Fibroblast of lung (primary cell): ENCODE results near the gene NKTR.

Experiments
- EZH2 ChIP-seq: IDR thresholded peaks from 2 replicates; pipeline ENCODE4 v1.5.1; 2012; ENCODE audit warnings: low read length, control low read depth, mild to moderate bottlenecking; ENCODE audit errors: missing control alignments
- TF ChIP-seq, protein P1 (sequence below), 2 donors: IDR thresholded peaks in 1 of 2; conservative IDR thresholded peaks in 1 of 2; 1 replicate in 1 of 2; 2 replicates in 1 of 2; pipeline ENCODE4 v1.5.1; 2011 to 2012; ENCODE audit warnings: low read length in 2 of 2, control low read depth in 1 of 2, inconsistent platforms in 1 of 2, low read depth in 1 of 2, mild to moderate bottlenecking in 1 of 2

- no peak for TF ChIP-seq EZH2
- TF ChIP-seq, protein P1, sequence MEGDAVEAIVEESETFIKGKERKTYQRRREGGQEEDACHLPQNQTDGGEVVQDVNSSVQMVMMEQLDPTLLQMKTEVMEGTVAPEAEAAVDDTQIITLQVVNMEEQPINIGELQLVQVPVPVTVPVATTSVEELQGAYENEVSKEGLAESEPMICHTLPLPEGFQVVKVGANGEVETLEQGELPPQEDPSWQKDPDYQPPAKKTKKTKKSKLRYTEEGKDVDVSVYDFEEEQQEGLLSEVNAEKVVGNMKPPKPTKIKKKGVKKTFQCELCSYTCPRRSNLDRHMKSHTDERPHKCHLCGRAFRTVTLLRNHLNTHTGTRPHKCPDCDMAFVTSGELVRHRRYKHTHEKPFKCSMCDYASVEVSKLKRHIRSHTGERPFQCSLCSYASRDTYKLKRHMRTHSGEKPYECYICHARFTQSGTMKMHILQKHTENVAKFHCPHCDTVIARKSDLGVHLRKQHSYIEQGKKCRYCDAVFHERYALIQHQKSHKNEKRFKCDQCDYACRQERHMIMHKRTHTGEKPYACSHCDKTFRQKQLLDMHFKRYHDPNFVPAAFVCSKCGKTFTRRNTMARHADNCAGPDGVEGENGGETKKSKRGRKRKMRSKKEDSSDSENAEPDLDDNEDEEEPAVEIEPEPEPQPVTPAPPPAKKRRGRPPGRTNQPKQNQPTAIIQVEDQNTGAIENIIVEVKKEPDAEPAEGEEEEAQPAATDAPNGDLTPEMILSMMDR (conservative IDR thresholded peaks at IDR 0.05 in 1 of 2, IDR thresholded peaks at IDR 0.05 in 1 of 2; ENCODE audit: low read depth in 1 of 2, low read length in 2 of 2): no peak
Observed at GRCh38 chr3:42690766-42691680, 90.5 kb downstream of the NKTR start.
